Fibroblast of lung (primary cell): ENCODE measurements around the gene ADAMTS17. TPM values are rescaled to one million over a fixed set of nuclear protein-coding genes. Genes with fewer than 3 reads are reported as not detected.
A peak's percentile ranks its signal among the peaks of the same experiment; 100 is the strongest.

Experiments used
- DNase-seq, 2 donors: peaks; one replicate each; pipeline versions ENCODE4 v3.0.0 to v3.0.0-alpha.2; 2010; ENCODE audit warnings: low read depth in 2 of 2
- H2AFZ ChIP-seq: 2 replicates; pipeline ENCODE4 v1.5.1; 2012; ENCODE audit warnings: low read length, control low read depth, inconsistent platforms
- H3K27ac ChIP-seq: 2 replicates; pipeline ENCODE4 v1.5.1; 2011; ENCODE audit warnings: low read length, control low read depth; ENCODE audit not compliant: insufficient read depth
- H3K27me3 ChIP-seq: 2 replicates; pipeline ENCODE4 v1.5.1; 2011; ENCODE audit warnings: mild to moderate bottlenecking, low read length; ENCODE audit not compliant: control insufficient read depth, insufficient read depth
- H3K36me3 ChIP-seq: 2 replicates; pipeline ENCODE4 v1.5.1; 2011; ENCODE audit warnings: low read length; ENCODE audit not compliant: control insufficient read depth, insufficient read depth
- H3K4me1 ChIP-seq: 2 replicates; pipeline ENCODE4 v1.5.1; 2011; ENCODE audit warnings: low read length; ENCODE audit not compliant: control insufficient read depth, insufficient read depth; ENCODE audit errors: extremely low read depth
- H3K4me2 ChIP-seq: 2 replicates; pipeline ENCODE4 v1.5.1; 2011; ENCODE audit warnings: low read length, control low read depth; ENCODE audit not compliant: insufficient read depth; ENCODE audit errors: extremely low read depth
- H3K4me3 ChIP-seq, 4 experiments: fragments of 200-600 bp in 1 of 4; sonication (generic) in 1 of 4; replicated peaks in 1 of 4; 2 replicates each; pipeline ENCODE4 v1.5.1; 2011 to 2016; ENCODE audit warnings: low read length in 4 of 4, low read depth in 3 of 4, mild to moderate bottlenecking in 3 of 4, control low read depth in 2 of 4, inconsistent platforms in 1 of 4, mixed read lengths in 1 of 4; ENCODE audit not compliant: insufficient read depth in 1 of 4; ENCODE audit errors: control extremely low read depth in 1 of 4
- H3K79me2 ChIP-seq: 2 replicates; pipeline ENCODE4 v1.5.1; 2012; ENCODE audit warnings: mild to moderate bottlenecking, low read length, inconsistent platforms; ENCODE audit not compliant: control insufficient read depth, insufficient read depth
- H3K9ac ChIP-seq: 2 replicates; pipeline ENCODE4 v1.5.1; 2011; ENCODE audit warnings: mild to moderate bottlenecking, low read length, control low read depth; ENCODE audit not compliant: insufficient read depth
- H3K9me3 ChIP-seq: 2 replicates; pipeline ENCODE4 v1.5.1; 2012; ENCODE audit warnings: low read depth, low read length; ENCODE audit not compliant: control insufficient read depth, insufficient read depth
- H4K20me1 ChIP-seq: 2 replicates; pipeline ENCODE4 v1.5.1; 2011; ENCODE audit warnings: low read length; ENCODE audit not compliant: control insufficient read depth, insufficient read depth; ENCODE audit errors: extremely low read depth
- EZH2 ChIP-seq: IDR thresholded peaks from 2 replicates; pipeline ENCODE4 v1.5.1; 2012; ENCODE audit warnings: low read length, control low read depth, mild to moderate bottlenecking; ENCODE audit errors: missing control alignments
- polyA plus RNA-seq, 2 donors: library from polyadenylated mRNA; depleted of rRNA in 1 of 2; stranded (reverse) in 1 of 2; unstranded in 1 of 2; fragments of >200 nt; gene quantifications; 2 replicates each; pipeline ENCODE4 v1.2.1, GENCODE V29; 2011 to 2012; ENCODE audit warnings: missing spikeins in 1 of 2
- total RNA-seq: library from RNA; depleted of rRNA; stranded (reverse); fragments of >200 nt; gene quantifications from 2 replicates; pipeline ENCODE4 v1.2.1, GENCODE V29; 2014
- TF ChIP-seq, protein P1 (sequence below), 2 donors: IDR thresholded peaks in 1 of 2; conservative IDR thresholded peaks in 1 of 2; 1 replicate in 1 of 2; 2 replicates in 1 of 2; pipeline ENCODE4 v1.5.1; 2011 to 2012; ENCODE audit warnings: low read length in 2 of 2, control low read depth in 1 of 2, inconsistent platforms in 1 of 2, low read depth in 1 of 2, mild to moderate bottlenecking in 1 of 2

Gene ADAMTS17
- total and polyA plus RNA-seq, 2 donors (not counting 1 experiment from before 2014, with no cell fraction given) = 0.09 to 0.17 TPM

GRCh38 chr15:99983171-99983885, 358.4 kb downstream of the ADAMTS17 start:
- Histone ChIP-seq H3K9ac (no peak overlapping the region), H3K36me3 (no peaks in the 10 kb centered on the region), H3K27me3 (no peaks in the 10 kb centered on the region), H3K79me2 (no peaks in the 10 kb centered on the region), H3K9me3 (no peaks in the 10 kb centered on the region), H2AFZ (no peak overlapping the region), H3K4me2 (no peak overlapping the region), H3K27ac (no peak overlapping the region), H4K20me1 (no peaks in the 10 kb centered on the region), H3K4me1 (no peaks in the 10 kb centered on the region), H3K4me3 (no peak overlapping the region)
- TF ChIP-seq EZH2 = no peak
- TF ChIP-seq, protein P1, sequence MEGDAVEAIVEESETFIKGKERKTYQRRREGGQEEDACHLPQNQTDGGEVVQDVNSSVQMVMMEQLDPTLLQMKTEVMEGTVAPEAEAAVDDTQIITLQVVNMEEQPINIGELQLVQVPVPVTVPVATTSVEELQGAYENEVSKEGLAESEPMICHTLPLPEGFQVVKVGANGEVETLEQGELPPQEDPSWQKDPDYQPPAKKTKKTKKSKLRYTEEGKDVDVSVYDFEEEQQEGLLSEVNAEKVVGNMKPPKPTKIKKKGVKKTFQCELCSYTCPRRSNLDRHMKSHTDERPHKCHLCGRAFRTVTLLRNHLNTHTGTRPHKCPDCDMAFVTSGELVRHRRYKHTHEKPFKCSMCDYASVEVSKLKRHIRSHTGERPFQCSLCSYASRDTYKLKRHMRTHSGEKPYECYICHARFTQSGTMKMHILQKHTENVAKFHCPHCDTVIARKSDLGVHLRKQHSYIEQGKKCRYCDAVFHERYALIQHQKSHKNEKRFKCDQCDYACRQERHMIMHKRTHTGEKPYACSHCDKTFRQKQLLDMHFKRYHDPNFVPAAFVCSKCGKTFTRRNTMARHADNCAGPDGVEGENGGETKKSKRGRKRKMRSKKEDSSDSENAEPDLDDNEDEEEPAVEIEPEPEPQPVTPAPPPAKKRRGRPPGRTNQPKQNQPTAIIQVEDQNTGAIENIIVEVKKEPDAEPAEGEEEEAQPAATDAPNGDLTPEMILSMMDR (conservative IDR thresholded peaks at IDR 0.05 in 1 of 2, IDR thresholded peaks at IDR 0.05 in 1 of 2; ENCODE audit: low read depth in 1 of 2, low read length in 2 of 2) = no peak
- peak in 1 of 2 donors; percentile 35 for DNase-seq

- no peaks in the 10 kb centered on the region for H4K20me1 ChIP-seq
- H3K9ac ChIP-seq = no peak overlapping the region
- no peak overlapping the region for H2AFZ ChIP-seq
- no peak overlapping the region for H3K4me3 ChIP-seq
- no peaks in the 10 kb centered on the region for H3K4me1 ChIP-seq
- no peaks in the 10 kb centered on the region for H3K9me3 ChIP-seq
- H3K79me2 ChIP-seq = no peaks in the 10 kb centered on the region
- H3K36me3 ChIP-seq = no peaks in the 10 kb centered on the region
- H3K27ac ChIP-seq = no peak overlapping the region
- TF ChIP-seq, protein P1 (conservative IDR thresholded peaks at IDR 0.05 in 1 of 2, IDR thresholded peaks at IDR 0.05 in 1 of 2; ENCODE audit: low read depth in 1 of 2, low read length in 2 of 2) = no peak
- no peak for TF ChIP-seq EZH2
- H3K4me2 ChIP-seq = no peak overlapping the region
- DNase-seq = no peak
- no peaks in the 10 kb centered on the region for H3K27me3 ChIP-seq
Observed at GRCh38 chr15:99982662-99983061, 359.1 kb downstream of the ADAMTS17 start.

- Histone ChIP-seq H3K79me2 (no peaks in the 10 kb centered on the region), H3K9ac (no peak overlapping the region), H4K20me1 (no peaks in the 10 kb centered on the region), H3K4me1 (no peaks in the 10 kb centered on the region), H3K27me3 (no peaks in the 10 kb centered on the region), H3K36me3 (no peaks in the 10 kb centered on the region), H3K4me2 (no peak overlapping the region), H3K4me3 (no peak overlapping the region), H3K27ac (no peak overlapping the region), H2AFZ (no peak overlapping the region), H3K9me3 (no peaks in the 10 kb centered on the region)
- DNase-seq = no peak
- TF ChIP-seq, protein P1 (conservative IDR thresholded peaks at IDR 0.05 in 1 of 2, IDR thresholded peaks at IDR 0.05 in 1 of 2; ENCODE audit: low read depth in 1 of 2, low read length in 2 of 2) = no peak
- no peak for TF ChIP-seq EZH2
Observed at GRCh38 chr15:99981839-99982658, 359.7 kb downstream of the ADAMTS17 start.
